GM18499 (cell line): ENCODE results near the gene MOBP.
"Not testable (repeated sequence)": the region's sequence is repeated elsewhere in the genome, so short reads cannot be mapped to it uniquely, and the experiment has no call there.

ENCODE experiments used
- ATAC-seq: cut with Tn5 transposase; IDR thresholded peaks from one replicate; pipeline ENCODE4 v1.9.1; 2021; ENCODE audit warnings: moderate number of reproducible peaks; ENCODE audit not compliant: insufficient read depth, unreplicated experiment

The MOBP gene

GRCh38 chr3:39448506-39449233 is 18.8 kb upstream of the MOBP start:
- ATAC-seq: no peak

- no peak for ATAC-seq
Observed at GRCh38 chr3:39449796-39450195, 17.7 kb upstream of the MOBP start.

GRCh38 chr3:39453134-39453533 is 14.3 kb upstream of the MOBP start:
- no peak for ATAC-seq

GRCh38 chr3:39453872-39454271 is 13.6 kb upstream of the MOBP start:
- ATAC-seq: not testable (repeated sequence)

GRCh38 chr3:39454591-39455217 is 12.8 kb upstream of the MOBP start:
- no peak for ATAC-seq

GRCh38 chr3:39456159-39456558 is 11.3 kb upstream of the MOBP start:
- ATAC-seq: no peak

GRCh38 chr3:39457361-39457760 is 10.1 kb upstream of the MOBP start:
- no peak for ATAC-seq

- not testable (repeated sequence) for ATAC-seq
Observed at GRCh38 chr3:39458579-39458978, 8.9 kb upstream of the MOBP start.

- ATAC-seq: no peak
Observed at GRCh38 chr3:39460677-39461076, 6.8 kb upstream of the MOBP start.

- no peak for ATAC-seq
Observed at GRCh38 chr3:39463269-39463668, 4.2 kb upstream of the MOBP start.

- ATAC-seq: no peak
Observed at GRCh38 chr3:39466988-39467387, 492 bp upstream of the MOBP start.

- ATAC-seq: no peak
Observed at GRCh38 chr3:39468108-39468436, 592 bp downstream of the MOBP start.

GRCh38 chr3:39469258-39469657 is 1.8 kb downstream of the MOBP start:
- ATAC-seq: no peak

- ATAC-seq: no peak
Observed at GRCh38 chr3:39469945-39470344, 2.5 kb downstream of the MOBP start.

- ATAC-seq: no peak
Observed at GRCh38 chr3:39471652-39472051, 4.2 kb downstream of the MOBP start.

- no peak for ATAC-seq
Observed at GRCh38 chr3:39473452-39474125, 6.1 kb downstream of the MOBP start.

GRCh38 chr3:39474126-39474515 is 6.6 kb downstream of the MOBP start:
- ATAC-seq: no peak

GRCh38 chr3:39476783-39477182 is 9.3 kb downstream of the MOBP start:
- no peak for ATAC-seq

GRCh38 chr3:39478226-39478625 is 10.7 kb downstream of the MOBP start:
- no peak for ATAC-seq

- no peak for ATAC-seq
Observed at GRCh38 chr3:39479701-39480414, 12.4 kb downstream of the MOBP start.

- ATAC-seq: no peak
Observed at GRCh38 chr3:39485547-39485946, 18.1 kb downstream of the MOBP start.
